ENCODE measurements around the gene ST6GALNAC3.
A peak's percentile ranks its signal among the peaks of the same experiment; 100 is the strongest.
"Not testable (repeated sequence)": the region's sequence is repeated elsewhere in the genome, so short reads cannot be mapped to it uniquely, and the experiment has no call there.

The ST6GALNAC3 gene

DNA sequence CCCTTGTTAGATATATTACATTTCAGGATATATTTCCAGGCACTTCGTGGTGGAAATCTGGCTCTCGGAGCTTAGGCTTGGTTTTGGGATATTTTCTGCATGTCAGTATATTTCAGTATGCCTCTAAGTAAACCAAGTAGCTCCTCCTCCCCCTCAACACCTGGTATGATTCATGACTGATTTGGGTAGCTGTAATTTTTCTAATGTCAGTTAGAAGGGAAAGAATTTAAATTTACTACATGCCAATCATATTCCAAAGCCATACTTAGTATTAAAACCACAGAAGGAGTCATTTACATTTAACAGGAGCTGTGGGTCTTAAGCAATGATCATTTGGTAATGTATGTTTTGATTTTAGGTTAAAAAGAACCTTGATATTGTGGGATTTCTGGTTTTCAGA is 40.6 kb downstream of the ST6GALNAC3 start:
- no peak overlapping the region for H3K56ac ChIP-seq (ENCODE audit: low read length)
- H3K27ac ChIP-seq (ENCODE audit: low read depth, low read length) = no peak overlapping the region
- no CpG with 5 or more reads among the region's 2 CpGs for WGBS (ENCODE audit: extremely low coverage, insufficient coverage, low lambda C conversion rate)
- H3K9ac ChIP-seq (ENCODE audit: low read length) = no peak overlapping the region
- H3K36me3 ChIP-seq (ENCODE audit: control insufficient read depth, insufficient read depth, low read length) = no peaks in the 10 kb centered on the region
- no peak overlapping the region for H3K18ac ChIP-seq (ENCODE audit: low read length)
- no peak overlapping the region for H2BK5ac ChIP-seq (ENCODE audit: low read length)
- H3K23ac ChIP-seq (ENCODE audit: low read length) = no peak overlapping the region
- no peak overlapping the region for H4K5ac ChIP-seq (ENCODE audit: low read length)
- H3K4me1 ChIP-seq (ENCODE audit: control insufficient read depth, low read depth, low read length) = no peaks in the 10 kb centered on the region
- H3K79me1 ChIP-seq (ENCODE audit: low read length) = peaks cover 1% of the 10 kb centered on the region
- H3K4ac ChIP-seq (ENCODE audit: low read depth, low read length) = no peak overlapping the region
- no peak overlapping the region for H2AK5ac ChIP-seq (ENCODE audit: low read length)
- no peak for DNase-seq
- no peak overlapping the region for H2BK120ac ChIP-seq (ENCODE audit: low read depth, low read length)
- no peaks in the 10 kb centered on the region for H3K27me3 ChIP-seq (ENCODE audit: insufficient read depth, low read length, poor library complexity)
- no peak overlapping the region for H4K8ac ChIP-seq (ENCODE audit: low read depth, low read length)
- H3K4me3 ChIP-seq (ENCODE audit: low read length) = no peak overlapping the region
- peak overlapping the region; percentile 12 for H2BK15ac ChIP-seq (replicated peaks; ENCODE audit: low read depth)
- H3K79me2 ChIP-seq (ENCODE audit: control insufficient read depth, insufficient read depth, low read length) = no peaks in the 10 kb centered on the region
- no peak overlapping the region for H3K4me2 ChIP-seq (ENCODE audit: low read length)

DNA sequence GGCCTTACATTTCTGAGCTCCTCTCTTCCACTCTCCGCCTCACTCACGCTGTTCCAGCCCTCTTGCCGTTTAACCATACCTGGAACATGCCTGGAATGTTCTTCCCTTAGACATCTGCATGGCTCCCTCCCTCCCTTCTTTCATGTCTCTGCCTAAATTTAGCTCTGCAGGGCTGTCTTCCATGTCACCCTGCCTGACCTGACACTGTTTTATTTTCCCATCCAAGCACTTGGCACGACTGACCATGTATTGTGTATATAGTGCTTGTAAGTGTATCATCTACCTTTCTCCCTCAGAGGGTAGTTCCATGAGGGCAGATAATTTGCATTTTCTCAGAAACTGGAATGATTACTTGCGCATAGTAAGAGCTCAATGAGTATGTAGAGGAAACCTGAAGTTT is 47.3 kb downstream of the ST6GALNAC3 start:
- Histone ChIP-seq H3K36me3 (ENCODE audit: control insufficient read depth, insufficient read depth, low read length) (no peaks in the 10 kb centered on the region), H3K18ac (ENCODE audit: low read length) (no peak overlapping the region), H2BK120ac (ENCODE audit: low read depth, low read length) (no peak overlapping the region), H3K27me3 (ENCODE audit: insufficient read depth, low read length, poor library complexity) (no peaks in the 10 kb centered on the region), H2AK5ac (ENCODE audit: low read length) (no peak overlapping the region), H3K4me3 (ENCODE audit: low read length) (no peak overlapping the region), H3K4ac (ENCODE audit: low read depth, low read length) (no peak overlapping the region), H3K23ac (ENCODE audit: low read length) (no peak overlapping the region), H4K8ac (ENCODE audit: low read depth, low read length) (no peak overlapping the region), H3K79me2 (ENCODE audit: control insufficient read depth, insufficient read depth, low read length) (no peaks in the 10 kb centered on the region), H2BK15ac (replicated peaks; ENCODE audit: low read depth) (no peak overlapping the region), H3K4me2 (ENCODE audit: low read length) (no peak overlapping the region), H3K9ac (ENCODE audit: low read length) (no peak overlapping the region), H4K5ac (ENCODE audit: low read length) (no peak overlapping the region), H3K56ac (ENCODE audit: low read length) (no peak overlapping the region), H3K4me1 (ENCODE audit: control insufficient read depth, low read depth, low read length) (no peaks in the 10 kb centered on the region), H3K79me1 (ENCODE audit: low read length) (no peaks in the 10 kb centered on the region), H2BK5ac (ENCODE audit: low read length) (no peak overlapping the region), H3K27ac (ENCODE audit: low read depth, low read length) (no peak overlapping the region)
- no peak for DNase-seq
- WGBS (ENCODE audit: extremely low coverage, insufficient coverage, low lambda C conversion rate) = no CpG with 5 or more reads among the region's 5 CpGs

DNA sequence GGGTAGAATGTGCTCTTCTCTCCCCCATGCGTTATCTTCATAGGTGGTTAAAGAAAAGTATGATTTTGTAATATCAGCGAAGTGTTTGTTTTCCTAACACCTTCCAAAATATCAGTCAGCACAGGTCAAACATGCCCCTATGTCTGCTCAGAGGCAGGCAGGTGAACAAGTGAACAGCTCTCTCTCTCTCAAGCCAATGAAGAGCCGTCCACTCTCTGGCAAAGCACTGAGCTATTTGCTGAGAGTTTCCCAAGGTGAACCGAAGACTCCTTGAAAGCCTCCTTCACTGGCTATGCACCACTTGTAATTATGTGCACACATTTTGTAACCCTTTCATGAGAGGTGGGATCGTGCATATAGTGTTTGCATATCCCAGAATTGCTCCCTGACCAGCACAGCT is 47.7 kb downstream of the ST6GALNAC3 start:
- no peak overlapping the region for H3K27ac ChIP-seq (ENCODE audit: low read depth, low read length)
- no peak overlapping the region for H2BK5ac ChIP-seq (ENCODE audit: low read length)
- H3K4me1 ChIP-seq (ENCODE audit: control insufficient read depth, low read depth, low read length) = no peaks in the 10 kb centered on the region
- H2AK5ac ChIP-seq (ENCODE audit: low read length) = no peak overlapping the region
- H3K9ac ChIP-seq (ENCODE audit: low read length) = no peak overlapping the region
- H4K8ac ChIP-seq (ENCODE audit: low read depth, low read length) = no peak overlapping the region
- no peaks in the 10 kb centered on the region for H3K36me3 ChIP-seq (ENCODE audit: control insufficient read depth, insufficient read depth, low read length)
- H3K18ac ChIP-seq (ENCODE audit: low read length) = no peak overlapping the region
- H3K4me3 ChIP-seq (ENCODE audit: low read length) = no peak overlapping the region
- H3K23ac ChIP-seq (ENCODE audit: low read length) = no peak overlapping the region
- no peak overlapping the region for H4K5ac ChIP-seq (ENCODE audit: low read length)
- H3K27me3 ChIP-seq (ENCODE audit: insufficient read depth, low read length, poor library complexity) = no peaks in the 10 kb centered on the region
- no peaks in the 10 kb centered on the region for H3K79me1 ChIP-seq (ENCODE audit: low read length)
- H3K4ac ChIP-seq (ENCODE audit: low read depth, low read length) = no peak overlapping the region
- WGBS (ENCODE audit: extremely low coverage, insufficient coverage, low lambda C conversion rate) = no CpG with 5 or more reads among the region's 5 CpGs
- H2BK120ac ChIP-seq (ENCODE audit: low read depth, low read length) = no peak overlapping the region
- no peak overlapping the region for H3K4me2 ChIP-seq (ENCODE audit: low read length)
- no peak overlapping the region for H2BK15ac ChIP-seq (replicated peaks; ENCODE audit: low read depth)
- no peak overlapping the region for H3K56ac ChIP-seq (ENCODE audit: low read length)
- no peak for DNase-seq
- no peaks in the 10 kb centered on the region for H3K79me2 ChIP-seq (ENCODE audit: control insufficient read depth, insufficient read depth, low read length)

DNA sequence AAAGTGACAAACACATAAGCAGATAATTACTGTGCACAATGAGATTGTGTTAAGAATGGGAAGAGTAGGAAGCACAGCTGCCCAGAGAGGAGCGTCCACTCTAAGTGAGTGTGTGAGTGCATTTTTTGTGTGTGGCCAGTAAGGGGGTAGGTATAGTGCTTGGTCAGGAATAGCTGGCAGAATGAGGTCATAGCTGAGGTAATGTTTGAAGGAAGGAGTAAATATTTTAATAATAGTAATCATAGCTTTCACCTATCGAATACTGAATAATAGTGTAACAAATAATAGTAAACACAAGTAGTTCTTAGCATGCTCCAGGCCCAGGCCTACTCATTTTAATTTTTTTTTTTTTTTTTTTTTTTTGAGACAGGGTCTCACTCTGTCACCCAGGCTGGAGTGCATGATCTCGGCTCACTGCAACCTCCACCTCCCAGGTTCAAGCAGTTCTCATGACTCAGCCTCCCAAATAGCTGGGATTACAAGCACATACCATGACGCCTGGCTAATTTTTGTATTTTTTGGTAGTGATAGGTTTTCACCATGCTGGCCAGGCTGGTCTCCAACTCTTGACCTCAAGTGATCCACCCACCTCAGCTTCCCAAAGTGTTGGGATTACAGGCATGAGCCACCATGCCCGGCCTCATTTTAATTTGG is 49.0 kb downstream of the ST6GALNAC3 start:
- H2BK5ac ChIP-seq (ENCODE audit: low read length); H2BK15ac ChIP-seq (replicated peaks; ENCODE audit: low read depth); H3K23ac ChIP-seq (ENCODE audit: low read length); H2AK5ac ChIP-seq (ENCODE audit: low read length); H3K36me3 ChIP-seq (ENCODE audit: control insufficient read depth, insufficient read depth, low read length); H3K27me3 ChIP-seq (ENCODE audit: insufficient read depth, low read length, poor library complexity); H3K9ac ChIP-seq (ENCODE audit: low read length); H4K8ac ChIP-seq (ENCODE audit: low read depth, low read length); H3K4ac ChIP-seq (ENCODE audit: low read depth, low read length); H3K4me3 ChIP-seq (ENCODE audit: low read length); H3K18ac ChIP-seq (ENCODE audit: low read length); H2BK120ac ChIP-seq (ENCODE audit: low read depth, low read length); H3K4me1 ChIP-seq (ENCODE audit: control insufficient read depth, low read depth, low read length); H3K4me2 ChIP-seq (ENCODE audit: low read length); H3K79me1 ChIP-seq (ENCODE audit: low read length); H3K79me2 ChIP-seq (ENCODE audit: control insufficient read depth, insufficient read depth, low read length); H4K5ac ChIP-seq (ENCODE audit: low read length); H3K56ac ChIP-seq (ENCODE audit: low read length); H3K27ac ChIP-seq (ENCODE audit: low read depth, low read length): not testable (repeated sequence)
- peak; percentile 58 for DNase-seq
- WGBS (ENCODE audit: extremely low coverage, insufficient coverage, low lambda C conversion rate) = no CpG with 5 or more reads among the region's 5 CpGs

DNA sequence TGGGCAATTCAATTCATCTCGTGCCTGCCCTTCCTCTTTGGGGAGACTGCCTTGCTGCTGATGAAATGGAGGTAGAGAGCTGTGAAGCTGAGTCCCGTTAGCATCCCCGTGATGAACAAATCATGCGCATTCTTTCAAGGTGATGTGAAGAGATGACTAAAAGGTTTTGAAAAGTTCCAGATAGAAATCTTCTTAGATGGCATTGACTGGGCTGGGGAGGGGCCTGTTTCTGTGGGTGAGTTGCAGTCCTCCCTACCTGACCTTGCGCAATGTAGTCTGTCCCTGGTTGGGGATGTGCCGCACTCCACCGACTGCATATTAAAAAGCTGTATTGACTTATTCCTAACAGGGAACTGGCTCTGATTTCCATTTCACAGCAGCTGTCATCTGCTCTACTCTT is 49.6 kb downstream of the ST6GALNAC3 start:
- DNase-seq = peak; percentile 88
- Histone ChIP-seq H2BK5ac (ENCODE audit: low read length) (no peak overlapping the region), H3K79me2 (ENCODE audit: control insufficient read depth, insufficient read depth, low read length) (no peaks in the 10 kb centered on the region), H2AK5ac (ENCODE audit: low read length) (no peak overlapping the region), H3K36me3 (ENCODE audit: control insufficient read depth, insufficient read depth, low read length) (no peaks in the 10 kb centered on the region), H4K8ac (ENCODE audit: low read depth, low read length) (no peak overlapping the region), H3K4me2 (ENCODE audit: low read length) (no peak overlapping the region), H3K79me1 (ENCODE audit: low read length) (no peaks in the 10 kb centered on the region), H3K4me3 (ENCODE audit: low read length) (no peak overlapping the region), H2BK15ac (replicated peaks; ENCODE audit: low read depth) (no peak overlapping the region), H3K23ac (ENCODE audit: low read length) (no peak overlapping the region), H3K27ac (ENCODE audit: low read depth, low read length) (no peak overlapping the region), H3K18ac (ENCODE audit: low read length) (no peak overlapping the region), H3K27me3 (ENCODE audit: insufficient read depth, low read length, poor library complexity) (no peaks in the 10 kb centered on the region), H3K4ac (ENCODE audit: low read depth, low read length) (no peak overlapping the region), H3K4me1 (ENCODE audit: control insufficient read depth, low read depth, low read length) (no peaks in the 10 kb centered on the region), H3K9ac (ENCODE audit: low read length) (no peak overlapping the region), H3K56ac (ENCODE audit: low read length) (no peak overlapping the region), H4K5ac (ENCODE audit: low read length) (no peak overlapping the region), H2BK120ac (ENCODE audit: low read depth, low read length) (no peak overlapping the region)
- WGBS (ENCODE audit: extremely low coverage, insufficient coverage, low lambda C conversion rate) = no CpG with 5 or more reads among the region's 7 CpGs

All from mesendoderm (in vitro differentiated cells).